Measurements from ENCODE around the gene DDX60.

The DDX60 gene

DNA sequence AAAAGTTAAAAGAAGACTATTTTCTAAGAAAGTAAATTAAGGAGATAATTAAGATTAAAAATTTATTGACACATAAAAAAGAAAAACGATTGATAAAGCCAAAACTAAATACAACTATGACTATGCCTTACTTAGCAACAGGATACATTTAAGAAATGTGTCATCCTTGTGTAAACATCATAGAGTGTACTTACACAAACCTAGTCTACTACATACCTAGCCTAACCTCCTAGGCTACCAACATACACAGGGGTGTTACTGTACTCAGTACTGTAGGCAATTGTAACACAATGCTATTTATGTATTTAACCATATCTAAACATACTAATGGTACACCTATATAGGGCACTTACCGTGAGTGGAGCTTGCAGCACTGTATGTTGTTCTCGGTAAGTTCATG is 117.9 kb downstream of the DDX60 start:
- DNase-seq (ENCODE audit: low read depth in 2 of 2) = no peak

DNA sequence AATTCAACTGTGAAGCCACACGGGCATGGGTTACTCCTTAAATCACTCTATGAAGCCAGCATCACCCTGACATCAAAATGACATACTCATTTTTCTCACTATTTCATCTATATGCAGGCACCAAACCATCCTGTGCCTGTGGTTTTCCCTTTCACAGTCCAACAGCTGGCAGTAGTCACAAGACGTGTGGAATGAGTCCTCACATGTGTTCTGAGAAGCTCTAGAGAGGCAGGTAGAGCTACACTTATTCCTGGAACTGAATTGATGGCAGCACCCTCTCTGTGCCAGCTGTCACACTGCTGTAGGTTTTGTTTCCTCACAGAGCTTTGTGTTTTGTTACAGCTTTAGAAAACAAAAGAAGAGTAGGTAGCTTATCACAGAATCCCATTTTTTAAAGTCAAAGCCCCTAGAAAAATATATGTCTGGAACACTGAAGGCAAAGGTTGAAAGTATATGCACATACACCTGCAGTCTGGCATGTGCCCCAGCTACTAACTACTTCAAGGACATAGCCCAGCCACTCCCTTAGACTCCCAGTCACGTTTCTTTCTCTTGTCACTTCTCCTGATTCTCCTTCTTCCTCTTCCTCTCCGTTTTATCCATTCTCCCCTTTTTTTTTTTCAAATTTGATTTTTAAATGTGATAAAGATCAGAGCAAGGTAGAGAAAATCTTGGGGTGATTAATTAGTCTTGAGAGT is 119.1 kb downstream of the DDX60 start:
- no peak for DNase-seq (ENCODE audit: low read depth in 2 of 2)

GRCh38 chr4:168197926-168198325 is 120.6 kb downstream of the DDX60 start:
- no peak for DNase-seq (ENCODE audit: low read depth in 2 of 2)

DNA sequence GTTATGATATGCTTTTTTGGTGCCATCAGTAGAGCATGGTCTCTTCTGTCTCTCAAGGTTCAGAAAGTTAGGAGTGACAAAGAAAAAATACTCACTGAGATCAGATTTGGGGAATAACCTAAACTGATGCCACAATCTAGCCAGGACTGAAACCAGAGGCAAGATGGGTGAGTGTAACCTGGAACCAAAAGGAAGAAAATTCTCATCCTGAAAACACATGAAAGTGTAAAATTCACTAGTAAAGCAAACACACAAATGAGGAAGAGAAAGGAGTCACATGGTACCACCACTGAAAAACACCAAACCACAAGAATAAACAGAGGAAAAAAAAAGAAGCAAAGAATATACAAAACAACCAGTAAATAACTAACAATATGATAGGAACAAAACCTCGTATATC is 129.8 kb downstream of the DDX60 start:
- DNase-seq (ENCODE audit: low read depth in 2 of 2) = no peak

DNA sequence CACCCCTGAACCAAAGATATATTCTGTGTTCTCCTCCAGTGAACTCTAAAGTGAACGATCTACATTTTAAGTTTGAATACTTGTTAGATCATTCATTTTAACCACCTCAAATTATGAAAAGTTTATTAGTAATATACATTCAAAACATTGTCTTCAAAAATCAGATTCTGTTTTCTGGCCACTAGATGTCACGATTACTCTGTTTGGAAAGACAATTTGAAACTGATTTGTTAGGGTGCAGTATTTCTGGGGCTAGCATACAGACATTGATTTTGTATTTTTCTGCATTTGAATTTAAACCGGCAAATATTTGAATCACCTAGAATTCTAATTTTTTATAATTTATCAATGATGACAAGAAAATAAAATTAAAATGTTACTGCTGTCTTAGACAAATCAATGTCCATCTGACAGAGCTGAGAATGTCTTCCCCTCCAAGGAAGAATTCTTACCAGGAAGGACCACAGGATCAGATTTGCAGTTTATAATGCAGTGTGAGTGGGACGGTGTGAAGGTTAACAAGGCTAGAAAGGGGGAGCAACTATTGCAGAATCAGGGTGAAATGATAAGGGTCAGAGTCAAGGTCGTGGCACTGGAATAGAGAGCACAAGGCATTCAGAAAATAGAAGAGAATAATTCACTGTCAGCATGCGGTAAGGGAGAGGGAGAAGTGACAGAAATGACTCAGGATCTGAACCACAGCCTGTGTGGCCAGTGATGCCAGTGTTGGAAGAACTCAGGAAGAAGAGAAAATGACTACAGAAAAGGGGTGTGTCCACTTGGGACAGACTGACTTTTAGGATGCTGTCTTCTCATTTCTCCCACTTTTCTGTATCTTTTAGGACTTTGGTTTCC is 134.6 kb downstream of the DDX60 start:
- no peak for DNase-seq (ENCODE audit: low read depth in 2 of 2)

- DNase-seq (ENCODE audit: low read depth in 2 of 2) = no peak
Measured at GRCh38 chr4:168177546-168178149, 140.9 kb downstream of the DDX60 start.

- no peak for DNase-seq (ENCODE audit: low read depth in 2 of 2)
Measured at GRCh38 chr4:168174308-168174707, 144.2 kb downstream of the DDX60 start.

- no peak for DNase-seq (ENCODE audit: low read depth in 2 of 2)
Measured at GRCh38 chr4:168167714-168168284, 150.8 kb downstream of the DDX60 start.
